ENCODE results near the gene FUT6.

- TF ChIP-seq POLR2A (IDR thresholded peaks at IDR 0.05) (no peak), POLR2AphosphoS5 (IDR thresholded peaks at IDR 0.05) (no peak), CTCF (IDR thresholded peaks at IDR 0.05) (no peak), EP300 (IDR thresholded peaks at IDR 0.05) (no peak)
Observed at GRCh38 chr19:5822181-5822844, 17.2 kb downstream of the FUT6 start.
